Peyer's patch (tissue), 4 donors: ENCODE results near the gene TRIM63.

Experiments used
- POLR2A ChIP-seq, 2 donors: fragments of 450-650 bp; IDR thresholded peaks; one replicate each; pipeline ENCODE4 v1.5.1; 2017; ENCODE audit warnings: antibody characterized with exemption in 2 of 2, mild to moderate bottlenecking in 2 of 2, moderate library complexity in 2 of 2
- TF ChIP-seq, protein P1 (sequence below), 6 experiments: fragments of 450-650 bp in 4 of 6; fragments of 200-600 bp in 2 of 6; sonication (generic) in 1 of 6; IDR thresholded peaks; one replicate each; pipeline ENCODE4 v1.5.1; 2017 to 2019; ENCODE audit warnings: antibody characterized with exemption in 6 of 6, mild to moderate bottlenecking in 3 of 6, moderate library complexity in 1 of 6

DNA sequence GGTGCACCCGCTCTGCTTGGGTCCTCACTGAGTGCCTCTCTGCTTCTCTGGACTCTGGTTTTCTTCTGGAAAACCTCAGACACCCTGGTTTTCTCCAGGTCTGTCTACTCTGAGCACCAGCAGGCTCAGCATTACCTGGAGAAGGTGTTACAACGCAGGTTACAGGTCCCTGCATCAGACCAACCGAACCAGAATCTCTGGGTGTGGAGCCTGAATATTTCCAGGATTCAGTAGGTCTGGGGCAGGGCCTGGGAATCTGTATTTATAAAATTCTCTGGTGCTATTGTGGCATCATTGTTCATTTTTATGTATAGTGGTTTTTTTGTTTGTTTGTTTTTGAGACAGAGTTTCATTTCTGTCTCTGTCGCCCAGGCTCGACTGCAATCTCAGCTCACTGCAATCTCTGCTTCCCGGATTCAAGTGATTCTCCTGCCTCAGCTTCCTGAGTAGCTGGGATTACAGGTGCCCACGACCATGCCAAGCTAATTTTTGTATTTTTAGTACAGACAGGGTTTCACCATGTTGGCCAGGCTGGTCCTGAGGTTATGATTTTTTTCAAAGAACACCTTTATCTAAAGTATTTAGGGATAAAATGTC lies 20.1 kb downstream of the TRIM63 start:
- TF ChIP-seq POLR2A (IDR thresholded peaks at IDR 0.05), result no peak
- TF ChIP-seq, protein P1, sequence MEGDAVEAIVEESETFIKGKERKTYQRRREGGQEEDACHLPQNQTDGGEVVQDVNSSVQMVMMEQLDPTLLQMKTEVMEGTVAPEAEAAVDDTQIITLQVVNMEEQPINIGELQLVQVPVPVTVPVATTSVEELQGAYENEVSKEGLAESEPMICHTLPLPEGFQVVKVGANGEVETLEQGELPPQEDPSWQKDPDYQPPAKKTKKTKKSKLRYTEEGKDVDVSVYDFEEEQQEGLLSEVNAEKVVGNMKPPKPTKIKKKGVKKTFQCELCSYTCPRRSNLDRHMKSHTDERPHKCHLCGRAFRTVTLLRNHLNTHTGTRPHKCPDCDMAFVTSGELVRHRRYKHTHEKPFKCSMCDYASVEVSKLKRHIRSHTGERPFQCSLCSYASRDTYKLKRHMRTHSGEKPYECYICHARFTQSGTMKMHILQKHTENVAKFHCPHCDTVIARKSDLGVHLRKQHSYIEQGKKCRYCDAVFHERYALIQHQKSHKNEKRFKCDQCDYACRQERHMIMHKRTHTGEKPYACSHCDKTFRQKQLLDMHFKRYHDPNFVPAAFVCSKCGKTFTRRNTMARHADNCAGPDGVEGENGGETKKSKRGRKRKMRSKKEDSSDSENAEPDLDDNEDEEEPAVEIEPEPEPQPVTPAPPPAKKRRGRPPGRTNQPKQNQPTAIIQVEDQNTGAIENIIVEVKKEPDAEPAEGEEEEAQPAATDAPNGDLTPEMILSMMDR (IDR thresholded peaks at IDR 0.05), result no peak
